ENCODE measurements around the gene FAM124A. TPM values are rescaled to one million over a fixed set of nuclear protein-coding genes. Genes with fewer than 3 reads are reported as not detected.

The FAM124A gene
- total RNA-seq, 3 donors from 2014 or later (not counting 1 experiment from before 2014, with no cell fraction given): not detected

GRCh38 chr13:51180853-51181511 is 41.2 kb upstream of the FAM124A start:
- Mint-ChIP-seq H3K4me3 (no peak overlapping the region), H3K27ac (no peak overlapping the region), H3K27me3 (ENCODE audit: low read depth in 2 of 2) (peaks cover 33 to 44% of the 10 kb centered on the region in 2 donors), H3K36me3 (no peaks in the 10 kb centered on the region), H3K4me1 (no peaks in the 10 kb centered on the region), H3K9me3 (no peaks in the 10 kb centered on the region)
- TF ChIP-seq CTCF (IDR thresholded peaks at IDR 0.05): no peak
- intact Hi-C loops (cut with micrococcal nuclease): no loop called here
- no peaks in the 10 kb centered on the region for H3K4me1 ChIP-seq (ENCODE audit: control insufficient read depth, insufficient read depth, low read length)
- H3K4me3 ChIP-seq (ENCODE audit: low read length): no peak overlapping the region
- no peaks in the 10 kb centered on the region for H3K36me3 ChIP-seq (ENCODE audit: control insufficient read depth, insufficient read depth, low read length)
- H3K9me3 ChIP-seq (ENCODE audit: control insufficient read depth, insufficient read depth, low read length): no peaks in the 10 kb centered on the region
- no peak overlapping the region for H3K27ac ChIP-seq (ENCODE audit: low read length)
- H3K27me3 ChIP-seq (ENCODE audit: control insufficient read depth, insufficient read depth, low read length): peaks cover 2% of the 10 kb centered on the region
- DNase-seq (no peak), ATAC-seq (no peak)
- WGBS (ENCODE audit: insufficient coverage): 100% methylated on average over 1 of the region's 2 CpGs

GRCh38 chr13:51181786-51182383 is 40.3 kb upstream of the FAM124A start:
- peaks cover 2% of the 10 kb centered on the region for H3K27me3 ChIP-seq (ENCODE audit: control insufficient read depth, insufficient read depth, low read length)
- Mint-ChIP-seq H3K4me3 (no peak overlapping the region), H3K9me3 (no peaks in the 10 kb centered on the region), H3K36me3 (no peaks in the 10 kb centered on the region), H3K27ac (no peak overlapping the region), H3K4me1 (no peaks in the 10 kb centered on the region), H3K27me3 (ENCODE audit: low read depth in 2 of 2) (peaks cover 30 to 52% of the 10 kb centered on the region in 2 donors)
- H3K27ac ChIP-seq (ENCODE audit: low read length): no peak overlapping the region
- ATAC-seq (no peak), DNase-seq (no peak)
- intact Hi-C loops (cut with micrococcal nuclease): no loop called here
- 74% methylated on average over 4 of the region's 4 CpGs for WGBS (ENCODE audit: insufficient coverage)
- H3K9me3 ChIP-seq (ENCODE audit: control insufficient read depth, insufficient read depth, low read length): no peaks in the 10 kb centered on the region
- H3K4me1 ChIP-seq (ENCODE audit: control insufficient read depth, insufficient read depth, low read length): no peaks in the 10 kb centered on the region
- no peak overlapping the region for H3K4me3 ChIP-seq (ENCODE audit: low read length)
- no peak for TF ChIP-seq CTCF (IDR thresholded peaks at IDR 0.05)
- H3K36me3 ChIP-seq (ENCODE audit: control insufficient read depth, insufficient read depth, low read length): no peaks in the 10 kb centered on the region

- no peak for DNase-seq
- H3K9me3 Mint-ChIP-seq: no peaks in the 10 kb centered on the region
- 88% methylated on average over 12 of the region's 12 CpGs for WGBS (ENCODE audit: insufficient coverage)
These were observed 30.5 kb upstream of the FAM124A start for GRCh38 chr13:51191743-51192142.

More at GRCh38 chr13:51191743-51192142, 30.5 kb upstream of the FAM124A start:
- no peak for ATAC-seq
- H3K4me1 ChIP-seq (ENCODE audit: control insufficient read depth, insufficient read depth, low read length): no peaks in the 10 kb centered on the region
- Mint-ChIP-seq H3K4me3 (no peak overlapping the region), H3K27me3 (ENCODE audit: low read depth in 2 of 2) (peaks cover 19 to 30% of the 10 kb centered on the region in 2 donors), H3K27ac (no peak overlapping the region), H3K36me3 (no peaks in the 10 kb centered on the region), H3K4me1 (no peaks in the 10 kb centered on the region)
- H3K4me3 ChIP-seq (ENCODE audit: low read length): no peak overlapping the region
- no peaks in the 10 kb centered on the region for H3K9me3 ChIP-seq (ENCODE audit: control insufficient read depth, insufficient read depth, low read length)
- no peak for TF ChIP-seq CTCF (IDR thresholded peaks at IDR 0.05)
- H3K27ac ChIP-seq (ENCODE audit: low read length): no peak overlapping the region
- intact Hi-C loops (cut with micrococcal nuclease): no loop called here
- H3K36me3 ChIP-seq (ENCODE audit: control insufficient read depth, insufficient read depth, low read length): no peaks in the 10 kb centered on the region
- H3K27me3 ChIP-seq (ENCODE audit: control insufficient read depth, insufficient read depth, low read length): peaks cover 4% of the 10 kb centered on the region

Data from natural killer cell (primary cell).